DLD1 (cell line): ENCODE results near the gene DIP2B.

Experiments used
- in situ Hi-C: cut with HindIII; loops from 2 replicates; pipeline ENCODE4 v1.10.0; 2017; ENCODE audit warnings: low sequenced_read_pairs

DIP2B gene

DNA sequence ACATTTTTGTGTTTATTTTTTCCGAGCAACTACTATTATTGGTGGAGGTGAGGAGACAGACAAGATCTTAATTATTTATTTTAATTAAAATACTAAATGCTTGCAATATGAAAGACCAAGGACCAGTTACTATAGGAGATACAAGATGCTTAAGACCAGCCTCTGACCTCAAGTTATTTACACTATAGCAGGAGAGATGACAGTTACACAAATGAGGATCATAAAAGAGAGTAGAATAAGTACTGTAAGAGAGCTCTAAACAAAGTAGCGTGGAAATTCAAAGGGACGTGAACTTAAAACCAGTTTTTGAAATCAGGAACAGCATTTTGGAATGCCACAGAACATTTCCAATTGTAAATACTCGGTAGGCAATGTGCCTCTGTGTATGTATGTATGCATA lies 131.1 kb downstream of the DIP2B start:
- in situ Hi-C loops, result no loop called here

DNA sequence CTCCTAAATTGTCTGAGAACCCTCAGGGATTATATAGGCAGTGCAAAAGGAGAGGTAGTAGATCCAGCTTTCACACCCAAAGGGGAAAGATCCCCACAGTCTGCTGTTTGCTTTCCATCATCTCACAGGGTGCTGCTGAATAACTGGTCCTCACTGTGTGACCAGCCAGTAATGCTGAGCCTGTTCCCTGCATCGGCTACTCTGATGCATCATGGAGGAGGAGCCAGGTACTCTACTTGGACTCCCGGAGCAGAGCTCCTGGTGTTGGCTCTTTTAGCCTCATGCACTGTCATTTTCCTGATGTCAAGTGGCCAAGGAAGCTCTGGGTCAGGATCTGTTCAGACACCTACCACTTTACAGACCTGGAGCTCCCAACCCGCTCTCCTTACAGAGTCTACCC lies 131.7 kb downstream of the DIP2B start:
- in situ Hi-C loops, result no loop called here

DNA sequence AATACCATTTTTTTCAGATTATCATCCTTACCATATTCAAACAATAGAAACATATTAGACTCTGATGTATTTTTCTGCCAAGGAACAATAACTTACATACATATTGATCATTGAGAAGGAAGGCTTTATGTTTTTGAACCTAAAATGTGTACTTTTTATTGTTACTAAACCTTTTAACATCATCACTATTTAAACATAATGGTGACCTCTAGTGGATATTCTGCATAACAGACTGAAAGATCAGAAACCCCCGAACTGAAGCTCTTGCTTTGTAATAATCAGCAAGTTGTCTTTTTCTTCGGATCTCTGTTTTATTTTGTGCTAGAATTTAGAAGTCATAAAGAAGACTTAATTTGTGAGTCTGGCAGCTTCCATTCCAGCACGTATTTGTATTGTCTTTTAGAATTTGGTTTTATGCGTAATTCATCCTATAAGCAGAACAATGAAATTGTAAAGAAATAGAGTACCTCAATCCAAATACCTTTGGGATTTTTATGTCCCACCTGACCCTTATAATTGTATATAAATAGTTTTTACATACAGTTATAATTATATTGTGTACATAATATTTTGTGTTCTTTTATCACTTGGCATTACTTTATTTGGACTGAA lies 133.2 kb downstream of the DIP2B start:
- in situ Hi-C loops, result no loop called here

- in situ Hi-C loops, result no loop called here
Measured at GRCh38 chr12:50638482-50638880, 133.7 kb downstream of the DIP2B start.

GRCh38 chr12:50639721-50640120 lies 134.9 kb downstream of the DIP2B start:
- in situ Hi-C loops, result no loop called here

DNA sequence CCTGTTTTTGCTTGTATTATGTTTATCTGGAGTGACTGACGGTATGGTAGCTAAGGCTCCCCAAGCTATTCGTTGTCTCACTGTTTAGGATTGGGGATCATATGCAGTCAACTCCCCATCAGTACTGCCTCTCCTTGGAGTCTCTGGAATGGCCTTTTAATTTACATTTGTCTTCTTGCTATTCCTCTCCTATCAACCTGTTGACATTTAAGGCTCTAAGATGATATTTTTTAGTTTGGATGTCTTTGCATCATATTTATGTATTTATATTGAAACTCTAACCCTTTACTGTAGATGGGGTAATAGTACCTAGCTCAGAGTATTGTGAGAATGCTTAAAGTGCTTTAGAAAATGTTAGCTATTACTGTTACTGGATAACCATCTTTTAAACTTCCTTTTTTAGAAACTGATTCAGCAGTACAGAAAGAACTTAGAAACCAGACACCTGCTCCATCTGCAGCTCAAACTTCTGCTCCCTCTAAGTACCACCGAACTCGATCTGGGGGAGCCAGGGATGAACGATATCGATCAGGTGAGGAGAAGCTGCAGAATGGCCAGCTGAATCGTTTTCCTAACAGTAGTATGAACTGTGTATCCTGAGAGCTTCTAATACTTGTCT lies 135.6 kb downstream of the DIP2B start:
- in situ Hi-C loops, result no loop called here

DNA sequence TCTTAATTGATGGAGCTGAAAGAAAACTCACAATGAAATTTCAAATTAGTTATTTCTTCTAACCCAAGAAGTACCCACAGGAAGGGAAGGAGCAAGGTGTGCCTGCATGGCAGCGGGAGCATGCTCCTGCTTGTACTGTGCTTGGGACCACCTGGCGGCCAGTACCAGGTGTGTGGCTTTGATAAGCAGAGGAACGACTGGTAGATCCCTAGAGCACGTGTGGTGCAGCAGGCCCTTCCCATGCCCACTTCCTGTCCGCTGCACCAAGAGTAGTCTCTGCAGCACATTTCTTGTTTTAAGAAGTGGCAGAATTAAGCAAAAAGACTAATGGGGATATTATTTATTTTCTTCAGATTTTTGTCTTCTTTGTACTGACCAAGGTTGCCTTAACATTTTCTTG lies 136.8 kb downstream of the DIP2B start:
- in situ Hi-C loops, result no loop called here

GRCh38 chr12:50642035-50642451 lies 137.3 kb downstream of the DIP2B start:
- in situ Hi-C loops, result no loop called here

DNA sequence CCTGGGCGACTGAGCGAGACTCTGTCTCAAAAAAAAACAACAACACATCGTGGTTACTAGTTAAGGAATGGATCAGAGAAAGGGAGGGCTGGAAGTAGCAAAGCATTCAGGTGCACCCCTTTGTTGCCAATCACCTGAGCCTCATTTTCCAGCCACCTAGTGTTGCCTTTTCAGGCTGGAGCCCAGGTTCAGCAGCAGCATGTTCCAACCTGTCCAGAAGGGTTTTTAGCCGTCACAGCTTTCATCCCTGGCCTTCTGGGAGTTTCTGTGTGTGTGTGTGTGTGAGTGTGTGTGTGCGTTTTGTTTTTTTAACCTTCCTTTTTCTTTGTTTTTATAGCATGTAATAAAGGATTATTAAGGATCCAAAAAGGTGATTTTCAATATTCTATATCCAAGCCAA lies 138.0 kb downstream of the DIP2B start:
- in situ Hi-C loops, result no loop called here

GRCh38 chr12:50647031-50647430 lies 142.2 kb downstream of the DIP2B start:
- in situ Hi-C loops, result no loop called here

GRCh38 chr12:50647479-50647878 lies 142.7 kb downstream of the DIP2B start:
- in situ Hi-C loops, result no loop called here

- in situ Hi-C loops, result no loop called here
Measured at GRCh38 chr12:50650285-50650684, 145.5 kb downstream of the DIP2B start.

GRCh38 chr12:50655374-50655921 lies 150.7 kb downstream of the DIP2B start:
- in situ Hi-C loops, result no loop called here

DNA sequence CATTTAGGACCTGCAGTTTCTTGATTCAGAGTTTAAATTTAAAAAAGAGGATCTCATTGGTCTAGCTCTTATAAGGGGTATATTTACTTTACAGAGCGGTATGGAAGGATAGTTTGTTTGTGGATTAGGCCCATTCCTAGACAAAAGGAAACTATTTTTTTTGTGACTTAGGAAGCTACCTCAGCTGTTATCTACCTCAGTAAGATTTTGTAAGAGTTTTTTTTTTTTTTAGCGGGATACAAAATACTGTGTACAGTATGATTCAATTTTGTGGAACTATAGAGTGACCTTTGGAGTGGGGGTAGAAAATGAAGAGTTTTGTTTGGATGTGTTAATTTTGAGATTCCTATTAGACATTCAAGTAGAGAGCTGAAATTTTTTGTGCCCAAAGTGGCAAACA lies 154.5 kb downstream of the DIP2B start:
- in situ Hi-C loops, result no loop called here

DNA sequence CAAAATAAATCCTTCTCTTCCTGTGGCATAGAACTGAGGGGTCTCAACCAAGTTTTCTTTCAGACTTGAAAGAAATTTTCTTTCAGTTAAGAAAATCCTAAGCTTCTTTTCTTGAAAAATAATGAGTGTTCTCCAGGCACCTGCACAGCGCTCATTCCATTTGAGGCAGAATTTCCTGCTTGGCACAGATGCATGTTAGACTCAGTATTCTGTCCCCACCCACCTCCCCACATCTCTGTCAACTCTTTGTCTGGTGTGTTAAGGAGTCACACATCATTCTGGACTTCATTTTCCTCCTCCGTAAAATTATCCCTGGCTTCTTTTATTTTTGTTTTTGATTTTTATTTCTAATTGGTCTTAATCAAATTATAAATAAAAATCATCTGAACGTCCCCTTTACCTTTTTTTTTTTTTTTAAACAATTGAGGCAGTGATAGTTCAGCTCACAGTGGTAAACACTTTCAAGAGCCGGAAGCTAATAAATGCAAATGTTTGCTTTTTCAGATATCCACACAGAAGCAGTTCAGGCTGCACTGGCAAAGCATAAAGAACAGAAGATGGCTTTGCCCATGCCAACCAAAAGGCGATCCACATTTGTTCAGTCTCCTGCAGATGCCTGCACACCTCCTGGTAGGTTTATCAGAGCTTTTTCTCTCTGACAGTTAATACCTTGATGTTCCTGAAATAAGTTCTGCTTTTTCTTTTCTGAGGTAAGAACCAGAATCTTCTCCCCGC lies 155.1 kb downstream of the DIP2B start:
- in situ Hi-C loops, result no loop called here

- in situ Hi-C loops, result no loop called here
Measured at GRCh38 chr12:50660425-50660822, 155.6 kb downstream of the DIP2B start.

DNA sequence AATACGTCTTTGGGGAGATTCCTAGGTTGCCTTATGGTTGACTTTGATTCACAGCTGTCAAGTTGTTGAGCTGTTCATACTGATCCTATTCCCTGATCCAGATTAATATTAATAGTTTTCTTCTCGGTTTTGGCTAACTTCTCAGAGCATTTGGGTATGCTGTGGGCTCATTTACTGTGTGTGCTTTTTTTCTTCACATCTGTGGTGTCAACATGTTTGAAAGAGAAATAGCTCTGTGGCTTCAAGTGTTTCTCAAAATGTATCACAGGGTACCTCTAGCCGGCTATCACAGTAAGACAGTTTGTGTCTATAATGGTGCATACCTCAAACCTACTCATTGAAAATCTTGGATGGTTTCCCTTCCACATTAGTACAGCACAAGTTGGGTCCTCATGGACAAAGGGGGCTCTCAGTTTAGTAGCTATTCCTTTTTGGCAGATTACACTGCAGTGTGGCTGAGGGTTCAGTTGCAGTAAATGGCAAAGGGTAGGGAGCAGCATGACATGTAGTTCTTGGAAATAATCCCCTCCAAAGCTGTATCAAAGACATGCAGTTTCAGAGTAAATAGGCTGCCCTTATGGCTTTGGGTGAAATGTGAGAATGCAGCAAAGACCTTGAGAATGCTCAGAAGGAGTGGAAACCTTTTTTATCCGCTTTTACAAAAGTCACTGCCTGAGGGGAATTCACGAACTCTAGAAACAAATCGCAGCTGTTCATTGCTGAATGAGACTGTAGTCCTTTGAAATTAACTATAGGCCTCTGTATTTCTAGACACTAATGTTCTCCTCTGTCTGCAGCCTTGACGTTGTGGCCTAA lies 156.7 kb downstream of the DIP2B start:
- in situ Hi-C loops, result no loop called here

GRCh38 chr12:50662116-50662510 lies 157.3 kb downstream of the DIP2B start:
- in situ Hi-C loops, result no loop called here

- in situ Hi-C loops, result no loop called here
Measured at GRCh38 chr12:50665170-50665569, 160.4 kb downstream of the DIP2B start.

DNA sequence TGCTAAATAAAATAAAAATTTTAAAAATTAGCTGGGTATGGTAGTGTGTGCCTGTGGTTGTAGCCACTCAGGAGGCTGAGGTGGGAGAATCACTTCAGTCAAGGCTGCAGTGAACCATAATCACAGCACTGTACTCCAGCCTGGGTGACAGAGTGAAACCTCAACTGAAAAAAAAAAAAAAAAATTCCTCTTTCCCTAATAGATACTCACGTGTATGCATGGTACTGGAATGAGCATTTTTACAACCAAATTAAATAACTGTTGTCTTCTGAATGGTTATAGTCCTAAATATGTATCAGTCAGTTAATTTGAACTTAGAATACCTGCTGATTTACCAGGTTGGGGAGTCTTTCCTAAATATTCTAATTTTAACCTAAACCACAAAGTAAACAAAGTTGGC lies 160.8 kb downstream of the DIP2B start:
- in situ Hi-C loops, result no loop called here

DNA sequence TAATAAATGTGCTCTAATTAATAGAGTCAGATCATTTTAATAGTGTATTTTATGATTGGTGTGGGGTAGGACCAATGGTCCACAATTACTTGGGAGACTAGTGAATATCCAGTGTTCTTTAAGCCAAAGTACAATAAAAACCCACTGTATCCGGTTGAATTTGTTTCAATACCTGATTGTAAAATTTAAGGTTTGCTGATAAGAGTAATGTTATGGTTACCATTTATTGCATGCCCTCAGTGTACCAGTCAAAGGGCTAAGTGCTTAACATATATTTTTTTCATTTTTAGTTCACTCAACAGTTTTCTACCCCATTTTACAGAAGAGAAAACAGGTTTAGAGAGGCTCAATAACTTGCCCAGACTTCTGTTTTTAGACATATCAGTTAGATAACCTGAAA lies 161.2 kb downstream of the DIP2B start:
- in situ Hi-C loops, result no loop called here
